Lung microvascular endothelial cell (primary cell): ENCODE results near the gene SPATA12. TPM values are rescaled to one million over a fixed set of nuclear protein-coding genes. Genes with fewer than 3 reads are reported as not detected.
"Not testable (repeated sequence)": the region's sequence is repeated elsewhere in the genome, so short reads cannot be mapped to it uniquely, and the experiment has no call there.

Experiments
- DNase-seq, 2 donors: peaks; one replicate each; pipeline versions ENCODE4 v3.0.0 to v3.0.0-alpha.2; 2010; ENCODE audit warnings: low read depth in 2 of 2
- total RNA-seq: library from RNA; depleted of rRNA; stranded (reverse); fragments of >200 nt; gene quantifications from 2 replicates; pipeline ENCODE4 v1.2.1, GENCODE V29; 2014

Gene SPATA12
- total RNA-seq, 1 donor from 2014 or later, result not detected

- no peak for DNase-seq
Measured at GRCh38 chr3:57082481-57082880, 22.0 kb downstream of the SPATA12 start.

- not testable (repeated sequence) for DNase-seq
Measured at GRCh38 chr3:57083266-57083995, 23.0 kb downstream of the SPATA12 start.

GRCh38 chr3:57085211-57085610 is 24.7 kb downstream of the SPATA12 start:
- DNase-seq, result no peak

- DNase-seq, result no peak
Measured at GRCh38 chr3:57086201-57086600, 25.7 kb downstream of the SPATA12 start.

- DNase-seq, result no peak
Measured at GRCh38 chr3:57087361-57088092, 27.1 kb downstream of the SPATA12 start.

GRCh38 chr3:57088503-57088902 is 28.0 kb downstream of the SPATA12 start:
- DNase-seq, result no peak

GRCh38 chr3:57089043-57089442 is 28.6 kb downstream of the SPATA12 start:
- no peak for DNase-seq

- no peak for DNase-seq
Measured at GRCh38 chr3:57091521-57092273, 31.2 kb downstream of the SPATA12 start.

- no peak for DNase-seq
Measured at GRCh38 chr3:57093489-57093888, 33.0 kb downstream of the SPATA12 start.

GRCh38 chr3:57093971-57094535 is 33.6 kb downstream of the SPATA12 start:
- DNase-seq, result no peak

- DNase-seq, result no peak
Measured at GRCh38 chr3:57094575-57094974, 34.1 kb downstream of the SPATA12 start.

- DNase-seq, result no peak
Measured at GRCh38 chr3:57095363-57095762, 34.9 kb downstream of the SPATA12 start.

- no peak for DNase-seq
Measured at GRCh38 chr3:57097536-57097935, 37.1 kb downstream of the SPATA12 start.

GRCh38 chr3:57098418-57099310 is 38.2 kb downstream of the SPATA12 start:
- peak in 1 of 2 donors; percentile 31 for DNase-seq

- peak; percentile 78 to 87 for DNase-seq
Measured at GRCh38 chr3:57100046-57100695, 39.7 kb downstream of the SPATA12 start.

GRCh38 chr3:57105585-57105984 is 45.1 kb downstream of the SPATA12 start:
- no peak for DNase-seq

- no peak for DNase-seq
Measured at GRCh38 chr3:57108684-57109083, 48.2 kb downstream of the SPATA12 start.

- no peak for DNase-seq
Measured at GRCh38 chr3:57109437-57110199, 49.2 kb downstream of the SPATA12 start.

- DNase-seq, result no peak
Measured at GRCh38 chr3:57110214-57110613, 49.8 kb downstream of the SPATA12 start.

- DNase-seq, result no peak
Measured at GRCh38 chr3:57110798-57111197, 50.3 kb downstream of the SPATA12 start.
